Inferior parietal cortex (tissue), 1 donor: ENCODE measurements around the gene EIF4G1.

ENCODE experiments used
- DNase-seq: peaks from one replicate; pipeline ENCODE4 v3.0.0-alpha.2; 2016; ENCODE audit errors: extremely low spot score

EIF4G1 gene

DNA sequence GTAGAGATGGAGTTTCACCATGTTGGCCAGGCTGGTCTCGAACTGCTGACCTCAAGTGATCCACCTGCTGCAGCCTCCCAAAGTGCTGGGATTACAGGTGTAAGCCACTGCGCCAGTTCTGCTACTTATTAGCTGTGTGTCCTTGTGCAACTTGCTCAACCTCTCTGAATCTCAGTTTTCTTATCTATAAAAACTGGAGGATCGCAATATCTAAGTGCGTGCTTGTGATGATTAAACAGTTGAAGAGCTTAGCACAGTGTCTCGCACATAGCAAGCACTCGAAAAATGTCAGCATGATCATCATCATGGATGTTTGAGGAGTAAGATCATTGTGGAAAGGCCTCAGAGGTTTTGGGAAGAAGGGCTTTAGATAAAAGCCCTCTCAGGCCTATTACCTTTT, 36.2 kb downstream of the EIF4G1 start:
- DNase-seq: no peak

DNA sequence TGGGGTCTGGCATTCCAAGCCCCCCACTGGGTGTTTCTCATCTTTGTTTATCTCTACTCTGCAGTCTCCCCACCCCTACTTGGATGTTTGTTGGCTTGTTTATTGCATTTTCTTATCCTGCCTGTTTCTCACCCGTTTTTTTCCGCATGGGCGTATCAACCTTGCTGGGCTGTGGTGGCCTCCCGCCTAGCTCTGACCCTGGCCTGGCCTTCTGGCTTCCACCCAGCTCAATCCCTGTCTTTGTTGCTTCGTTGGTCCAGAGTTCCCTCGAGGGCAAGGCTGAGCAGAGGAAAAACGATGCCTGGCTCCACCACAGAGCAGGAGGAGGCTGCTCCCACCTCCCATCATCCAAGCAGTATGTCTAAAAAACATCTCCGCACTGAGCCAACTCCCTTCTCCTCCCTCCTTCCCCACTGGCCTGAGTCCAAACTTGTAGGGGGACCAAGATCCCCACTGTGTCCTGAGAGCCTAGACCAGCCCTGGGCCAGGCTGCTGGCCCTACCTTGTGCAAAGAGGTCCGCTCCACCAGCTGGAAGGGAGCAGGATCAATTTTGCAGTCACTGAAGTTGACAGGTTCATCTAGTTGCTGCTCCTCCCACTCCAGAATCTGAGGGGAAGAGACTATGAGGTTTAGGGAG, 37.2 kb downstream of the EIF4G1 start:
- no peak for DNase-seq

DNA sequence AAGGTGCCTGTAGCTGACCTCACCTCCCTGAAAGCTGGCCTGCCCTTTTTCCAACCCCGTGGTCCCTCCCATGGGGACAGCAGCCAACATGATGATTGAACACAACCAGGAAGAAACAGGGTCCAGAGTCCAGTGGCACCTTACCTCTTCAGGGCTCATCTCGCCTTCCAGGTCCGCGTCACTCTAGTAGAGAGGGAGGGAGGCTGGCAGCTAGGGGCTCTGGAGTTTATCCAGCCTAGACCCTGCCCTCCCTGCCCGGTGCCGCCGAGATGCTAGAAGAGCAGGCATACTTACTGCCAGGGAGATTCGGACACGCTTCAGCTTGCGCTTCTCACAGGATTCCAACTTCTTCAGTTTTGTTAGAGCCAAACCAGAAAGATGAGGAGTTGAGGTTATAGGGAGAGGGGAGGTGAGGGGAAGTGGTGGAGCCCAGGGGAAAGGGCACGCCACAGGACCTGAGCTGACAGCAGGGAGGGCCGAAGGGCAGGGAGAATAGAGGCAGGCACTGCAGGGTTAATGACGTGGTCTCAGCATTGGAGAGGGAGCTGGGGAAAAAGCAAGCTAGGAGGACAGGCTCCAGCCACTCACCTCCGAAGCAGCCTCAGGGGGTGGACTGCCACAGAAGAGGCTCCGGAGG, 37.9 kb downstream of the EIF4G1 start:
- DNase-seq: no peak

DNA sequence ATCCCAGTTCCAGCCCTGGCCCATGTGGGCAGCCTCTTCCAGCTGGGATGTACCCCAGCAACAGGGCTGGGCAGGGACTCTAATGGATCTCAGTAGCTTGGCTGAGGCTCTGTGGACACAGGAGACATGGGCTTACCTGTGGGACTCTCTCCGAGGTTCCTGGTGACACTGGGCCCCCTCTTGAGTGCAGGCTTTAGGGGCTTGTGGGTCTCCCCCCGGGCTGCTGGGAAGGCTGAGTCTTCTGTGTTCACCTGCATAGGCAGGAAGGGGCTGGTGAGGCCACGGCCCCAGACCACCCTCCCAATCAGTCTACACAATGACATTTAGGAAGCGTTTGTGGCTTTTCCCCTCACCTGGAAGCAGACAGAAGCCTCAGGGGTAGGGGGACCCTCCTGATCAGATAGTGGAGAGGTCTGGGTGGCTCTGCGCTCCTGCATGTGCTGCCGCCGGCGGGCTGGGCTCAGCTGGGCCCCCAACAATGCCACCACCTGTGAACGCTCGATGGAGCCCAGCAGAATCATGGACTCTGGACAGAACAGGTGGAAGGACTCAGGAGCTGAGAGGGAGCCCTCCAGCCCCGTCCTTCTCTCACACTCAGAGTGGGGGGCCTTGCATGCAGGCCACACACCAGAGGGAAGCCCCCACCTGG, 38.6 kb downstream of the EIF4G1 start:
- no peak for DNase-seq

DNA sequence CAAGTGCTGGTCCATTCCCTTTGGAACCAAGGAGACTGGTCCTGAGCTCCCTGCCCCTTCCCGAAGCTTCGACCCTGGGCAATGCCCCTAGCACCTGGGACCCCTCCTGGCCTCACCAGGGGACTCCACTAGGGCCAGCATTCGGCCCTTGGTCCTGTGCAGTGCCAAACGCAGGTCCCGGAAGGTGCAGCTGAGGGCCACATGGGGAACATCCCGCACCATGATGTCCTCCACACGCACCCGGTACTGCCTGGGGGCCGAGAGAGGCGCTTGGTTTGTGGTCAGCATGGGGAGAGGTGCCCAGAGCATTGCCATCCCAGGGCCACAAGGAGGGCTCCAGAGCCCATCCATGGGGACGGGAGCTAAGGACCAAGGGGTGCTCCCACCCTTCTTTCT, 39.1 kb downstream of the EIF4G1 start:
- no peak for DNase-seq

DNA sequence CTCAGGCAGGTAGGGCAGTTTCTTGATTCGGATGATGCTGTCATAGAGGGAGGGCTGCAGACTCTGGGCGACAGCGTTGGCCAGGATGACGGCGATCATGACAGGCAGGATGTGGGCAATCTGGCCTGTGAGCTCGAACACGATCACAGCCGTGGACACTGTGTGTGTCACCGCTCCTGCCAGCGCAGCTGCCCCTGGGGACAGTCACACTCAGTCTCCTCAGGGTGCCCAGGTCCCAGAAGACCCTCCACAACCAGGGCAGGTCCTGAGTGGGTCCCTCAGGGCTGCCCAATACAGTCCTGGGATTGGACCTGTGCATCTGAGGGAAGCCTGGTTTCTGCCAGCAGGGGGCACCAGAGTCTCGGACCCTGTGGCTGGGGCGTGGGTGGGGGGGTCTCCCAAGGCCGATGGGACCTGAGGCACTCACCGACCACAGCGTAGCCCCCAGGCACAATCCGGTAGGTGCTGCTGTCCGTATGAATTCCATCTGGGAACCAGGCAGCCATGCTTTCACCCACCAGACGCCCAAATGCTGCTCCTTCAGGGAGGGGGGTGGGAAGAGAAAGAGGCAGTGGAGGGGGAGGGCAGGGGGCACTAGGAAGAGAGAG, 39.8 kb downstream of the EIF4G1 start:
- no peak for DNase-seq

DNA sequence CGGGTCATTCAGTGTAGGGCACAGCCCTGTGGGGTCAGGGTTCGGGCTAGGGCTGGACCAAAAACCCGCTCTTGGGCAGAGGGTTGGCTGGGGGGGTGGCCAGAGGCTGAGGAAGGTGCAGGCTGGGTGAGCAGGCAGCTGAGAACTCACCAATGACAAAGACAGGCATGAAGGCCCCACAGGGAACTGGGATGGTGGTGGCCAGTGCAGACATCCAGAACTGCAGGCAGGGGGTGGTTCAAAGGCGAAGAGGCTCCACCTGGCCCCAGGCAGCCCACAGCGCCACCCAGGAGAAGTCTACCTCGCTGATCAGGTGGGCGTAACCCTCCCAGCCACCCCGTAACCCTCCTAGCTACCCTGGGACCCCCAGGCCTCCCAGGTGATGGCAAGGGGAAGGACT, 40.3 kb downstream of the EIF4G1 start:
- DNase-seq: no peak

DNA sequence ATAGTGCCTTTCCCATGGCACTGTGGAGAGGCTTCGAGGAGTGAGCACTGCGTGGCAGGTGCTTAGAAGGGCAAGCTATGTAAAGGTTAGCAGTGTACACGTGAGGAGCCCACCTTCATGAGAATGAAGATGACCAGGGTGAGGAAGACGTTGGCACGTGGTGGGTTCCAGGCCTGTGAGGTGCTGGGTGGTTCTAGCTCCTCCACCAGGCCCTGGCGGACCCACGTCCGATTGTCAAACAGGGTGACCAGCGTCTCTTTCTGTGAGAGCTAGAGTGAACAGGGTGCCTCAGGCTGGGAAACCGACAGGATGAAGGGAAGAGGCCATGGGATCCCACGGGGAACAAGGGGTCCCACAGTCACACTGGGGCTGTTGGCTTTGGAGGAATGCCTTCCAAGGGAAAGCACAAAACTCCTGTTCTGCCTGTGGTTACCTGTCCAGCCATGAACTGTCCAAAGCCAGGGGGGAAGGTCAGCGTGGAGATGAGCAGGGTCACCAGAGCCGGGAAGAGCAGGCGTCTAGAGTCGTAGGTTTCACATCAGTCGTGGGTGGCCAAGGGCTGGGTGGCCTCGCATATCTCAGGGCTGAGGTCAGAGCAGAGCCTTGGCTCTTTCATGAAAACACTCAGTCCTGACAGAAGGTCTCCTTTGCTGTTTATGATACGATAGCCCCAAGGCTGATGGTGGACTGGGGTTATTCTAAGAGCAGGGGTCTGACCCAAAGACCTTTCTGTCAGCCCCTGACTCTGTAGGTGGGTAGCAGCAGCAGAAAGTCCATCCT, 41.0 kb downstream of the EIF4G1 start:
- DNase-seq: no peak

DNA sequence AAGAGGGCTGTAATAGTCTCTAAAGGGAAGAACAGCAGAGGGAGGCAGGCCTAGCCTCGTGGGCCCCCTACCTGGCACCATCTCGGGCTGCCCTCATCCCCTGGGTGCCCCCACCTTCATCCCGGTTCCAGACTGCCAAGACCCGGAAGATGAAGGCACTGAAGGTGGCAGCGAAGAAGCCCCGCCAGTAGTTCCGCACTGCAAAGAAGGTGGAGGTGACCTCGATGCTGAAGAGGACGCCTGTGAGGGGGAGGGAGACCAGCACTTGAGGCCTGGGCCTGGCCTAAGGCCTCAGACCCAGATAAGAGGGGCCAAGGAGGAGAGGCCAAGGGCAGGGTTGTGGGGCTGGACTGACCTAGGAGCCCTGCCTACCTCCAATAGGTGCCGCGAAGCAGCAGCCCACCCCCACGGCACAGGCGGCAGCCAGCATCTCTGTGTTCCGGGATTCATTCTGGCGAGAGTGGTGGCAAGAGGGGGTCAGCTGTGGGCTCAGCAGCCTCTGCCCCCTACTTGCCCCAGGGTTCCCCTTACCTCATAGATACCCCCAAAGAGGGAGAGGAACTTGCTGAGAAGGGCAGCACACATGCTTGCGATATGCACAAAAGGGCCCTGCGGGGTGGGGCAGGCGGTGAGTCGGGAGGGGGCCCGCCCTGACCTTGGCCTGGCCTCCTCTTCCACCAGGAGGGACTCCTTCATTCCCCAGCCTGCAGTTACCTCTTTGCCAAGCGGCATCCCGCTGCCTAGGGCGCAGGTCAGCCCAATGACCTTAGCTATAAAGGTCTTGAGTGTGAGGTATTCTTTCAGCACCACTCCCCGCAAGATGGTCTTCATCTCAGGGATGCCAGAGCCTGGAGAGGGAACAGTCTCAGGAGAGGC, 43.1 kb downstream of the EIF4G1 start:
- no peak for DNase-seq

DNA sequence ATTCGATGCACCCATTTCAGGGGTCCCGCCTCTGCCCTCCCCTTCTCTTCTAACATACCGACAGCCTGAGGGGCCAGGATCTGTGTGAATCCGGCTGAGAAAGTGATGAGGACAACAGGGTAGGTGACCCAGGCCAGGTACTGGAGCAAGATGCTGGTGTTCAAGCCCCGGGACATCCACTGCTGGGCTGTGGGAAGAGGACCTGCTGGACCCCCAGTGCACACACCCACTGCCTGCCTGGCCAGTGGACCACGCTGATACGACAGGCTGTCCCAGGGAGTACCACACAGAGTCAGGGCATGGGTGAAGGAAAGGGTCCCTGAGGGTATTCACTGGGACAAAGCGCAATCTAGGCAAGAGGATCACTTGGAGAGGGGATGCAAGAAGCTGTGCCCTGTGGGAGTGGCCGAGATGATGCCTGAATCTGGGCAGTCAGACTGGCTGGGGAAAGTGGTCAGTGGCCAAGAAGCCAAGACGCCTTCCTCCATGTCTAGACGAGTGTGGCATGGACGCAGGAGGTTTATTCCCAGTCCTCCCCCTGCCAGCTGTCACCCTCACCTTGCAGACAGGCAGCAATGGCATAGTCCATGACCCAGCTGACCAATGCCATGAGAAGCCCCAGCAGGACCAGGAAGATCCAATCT, 43.8 kb downstream of the EIF4G1 start:
- DNase-seq: no peak

DNA sequence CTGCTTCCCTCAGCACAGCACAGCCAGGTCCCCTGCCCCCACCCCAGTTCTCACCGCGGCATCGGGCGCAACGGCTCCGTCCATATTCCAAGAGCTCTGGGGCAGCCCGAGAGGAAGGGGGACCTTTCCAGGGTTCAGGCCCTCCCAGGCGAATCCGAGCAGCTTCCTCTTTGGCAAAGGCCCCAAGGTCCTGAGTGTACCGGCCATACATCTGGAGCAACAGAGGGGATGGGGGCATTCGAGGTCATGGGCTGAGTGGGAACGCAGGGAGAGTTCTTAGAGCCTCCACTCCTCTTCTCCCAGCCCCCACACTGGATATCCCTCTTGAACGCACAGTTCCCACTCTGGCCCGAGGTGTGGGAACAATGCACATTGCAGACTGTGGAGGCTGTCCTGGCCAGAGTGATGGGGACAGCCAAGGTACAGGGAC, 44.5 kb downstream of the EIF4G1 start:
- DNase-seq: no peak

DNA sequence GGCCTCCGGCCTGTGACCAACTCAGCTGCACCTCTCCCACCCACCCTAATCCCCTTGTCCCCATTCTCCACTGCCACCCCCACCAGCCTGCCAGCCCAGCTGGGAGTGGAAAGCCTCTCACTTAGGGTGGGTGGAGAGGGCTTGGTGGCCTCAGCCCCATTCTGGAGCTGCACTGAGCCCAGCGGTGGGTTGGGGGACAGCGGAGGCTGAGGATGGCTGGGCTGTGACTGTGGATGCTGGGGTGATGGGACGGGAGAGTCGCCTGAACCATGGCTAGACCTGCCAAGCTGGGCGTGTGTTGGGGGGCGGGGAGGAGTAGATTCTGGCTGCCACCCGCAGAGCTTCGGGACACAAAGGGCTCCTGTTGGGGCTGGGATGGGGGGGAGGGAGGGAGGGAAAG, 45.2 kb downstream of the EIF4G1 start:
- no peak for DNase-seq

DNA sequence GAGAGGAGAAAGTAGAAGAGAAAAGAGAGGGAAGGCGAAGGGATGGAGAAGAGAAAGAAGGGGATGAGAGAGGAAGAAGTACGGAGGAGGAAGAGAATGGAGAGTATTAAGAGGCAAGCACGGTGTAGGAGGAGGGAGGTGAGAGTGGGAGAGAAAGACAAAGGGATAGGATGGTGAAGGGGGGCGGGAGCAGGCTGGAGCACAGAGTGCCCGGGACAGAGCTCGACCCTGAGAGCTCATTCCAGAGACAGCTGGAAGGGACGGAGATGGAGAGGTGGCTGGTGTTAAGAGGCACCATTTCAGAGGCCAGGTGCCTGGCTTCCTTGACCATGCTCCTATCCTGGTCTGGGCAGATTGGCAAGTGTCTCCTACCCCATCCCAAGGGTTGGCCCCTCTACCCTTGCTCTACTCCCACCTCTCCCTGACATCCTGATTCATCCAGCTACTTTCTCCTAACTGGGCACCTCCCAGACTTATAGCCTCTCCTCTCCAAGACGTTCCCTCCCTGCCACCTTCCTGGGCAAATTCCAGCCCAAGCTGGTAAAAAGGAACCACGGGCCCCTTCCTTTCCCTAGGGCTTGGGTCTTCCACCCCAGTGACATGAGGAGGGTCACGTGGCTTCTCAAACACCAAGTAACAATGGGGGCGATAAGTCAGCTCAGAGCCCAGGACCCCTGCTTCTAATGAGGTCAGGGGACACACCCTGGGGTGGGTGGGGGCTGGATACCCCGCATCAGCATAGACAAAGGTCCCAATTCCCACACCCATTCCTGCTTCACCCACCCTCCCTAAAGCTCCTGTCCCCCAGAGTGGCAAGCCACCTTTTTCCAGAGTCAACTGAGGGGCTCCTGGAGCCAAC, 45.9 kb downstream of the EIF4G1 start:
- DNase-seq: no peak

DNA sequence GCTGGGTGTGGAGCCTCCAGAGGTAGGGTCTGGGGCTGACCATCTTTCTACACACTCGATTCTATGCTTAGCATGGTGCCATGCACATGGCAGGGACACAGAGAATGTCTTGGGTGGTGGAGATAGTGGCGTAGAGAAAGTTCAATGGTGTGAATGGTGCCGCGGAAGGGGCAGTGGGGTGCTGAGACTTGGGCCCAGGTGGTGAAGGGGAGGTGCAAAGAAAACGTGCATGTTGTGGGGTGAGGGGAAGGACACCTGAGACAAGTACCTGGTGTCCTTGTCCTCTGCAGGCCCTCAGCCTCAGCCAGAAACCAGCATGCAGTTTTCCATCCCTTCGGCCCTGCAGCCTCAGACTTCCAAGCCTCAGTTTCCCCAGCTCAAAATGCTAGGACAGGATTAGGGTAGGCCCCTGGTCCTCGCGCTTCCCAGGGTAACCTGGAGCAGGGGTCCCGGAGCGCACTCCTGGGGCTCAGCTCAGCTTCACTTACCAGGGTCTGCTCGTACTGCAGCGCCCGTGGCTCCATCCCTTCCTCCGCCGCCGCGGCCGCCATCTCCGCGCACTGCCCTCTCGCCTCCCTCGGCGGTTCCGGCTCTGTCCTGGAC, 46.6 kb downstream of the EIF4G1 start:
- no peak for DNase-seq

DNA sequence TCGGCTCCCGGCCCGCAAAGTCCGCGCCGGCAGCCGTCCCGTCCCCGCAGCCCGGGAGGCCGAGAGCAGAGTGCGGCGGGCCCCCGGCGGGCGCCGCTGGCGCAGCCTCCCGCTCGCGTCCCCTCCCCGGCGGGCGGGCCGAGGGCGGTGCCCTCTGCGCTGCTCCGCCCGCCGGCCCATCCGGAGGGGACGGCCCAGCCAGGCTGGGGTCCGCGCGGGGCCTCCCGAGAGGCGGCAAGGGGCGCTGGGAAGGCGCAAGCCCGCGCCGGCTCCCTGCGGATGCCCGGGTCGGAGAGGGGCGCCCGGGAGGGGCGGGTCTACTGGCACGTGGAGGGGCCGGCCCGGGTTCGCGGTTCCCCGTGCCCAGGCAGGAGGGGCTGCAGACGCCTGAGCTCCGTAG, 47.1 kb downstream of the EIF4G1 start, which contains the start of the genes CLCN2 and POLR2H:
Gene CLCN2 (minus strand): TSS at position 74 of the 400 bp plus-strand sequence. CDS start 126 bp downstream, outside the sequence.
Gene POLR2H (plus strand): TSS at position 179 of the 400 bp plus-strand sequence. CDS start 1,783 bp downstream, outside the sequence.
- DNase-seq: peak; percentile 59

DNA sequence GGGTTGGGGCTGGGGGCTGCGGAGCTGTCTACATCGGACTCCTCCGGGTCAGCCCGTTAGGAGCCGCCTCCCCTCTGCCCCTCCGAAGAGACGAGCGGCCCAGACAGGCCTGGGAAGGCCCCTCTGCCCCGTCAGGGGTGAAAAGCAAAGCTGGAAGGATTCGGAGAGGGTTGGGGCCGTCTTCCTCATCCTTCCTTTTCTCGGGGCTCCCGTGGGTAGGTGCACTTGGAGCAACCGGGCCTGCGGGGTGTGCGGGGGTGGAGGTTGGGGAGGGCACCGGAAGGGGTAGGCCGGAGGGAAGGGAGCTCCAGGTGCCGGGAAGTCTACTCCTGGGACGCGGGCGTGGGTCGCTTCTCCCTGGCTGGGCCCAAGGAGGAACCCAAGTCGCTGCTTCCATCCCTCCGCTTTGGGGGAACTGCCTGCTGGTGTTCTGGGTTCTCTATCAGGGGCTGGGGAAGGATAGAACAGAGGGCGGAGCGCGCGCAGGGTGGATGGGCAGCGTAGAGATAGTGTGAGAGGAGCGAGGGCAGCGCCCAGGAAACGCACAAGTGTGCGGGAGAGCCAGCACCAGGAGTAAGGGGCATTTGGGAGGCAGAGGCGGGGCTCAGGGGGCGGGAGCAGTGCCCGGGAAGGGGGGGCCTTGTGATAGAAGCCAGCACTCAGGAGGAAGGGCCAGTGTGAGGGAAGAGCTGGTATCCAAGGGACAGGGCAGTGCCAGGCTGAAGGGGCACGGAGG, 47.7 kb downstream of the EIF4G1 start:
- DNase-seq: no peak

DNA sequence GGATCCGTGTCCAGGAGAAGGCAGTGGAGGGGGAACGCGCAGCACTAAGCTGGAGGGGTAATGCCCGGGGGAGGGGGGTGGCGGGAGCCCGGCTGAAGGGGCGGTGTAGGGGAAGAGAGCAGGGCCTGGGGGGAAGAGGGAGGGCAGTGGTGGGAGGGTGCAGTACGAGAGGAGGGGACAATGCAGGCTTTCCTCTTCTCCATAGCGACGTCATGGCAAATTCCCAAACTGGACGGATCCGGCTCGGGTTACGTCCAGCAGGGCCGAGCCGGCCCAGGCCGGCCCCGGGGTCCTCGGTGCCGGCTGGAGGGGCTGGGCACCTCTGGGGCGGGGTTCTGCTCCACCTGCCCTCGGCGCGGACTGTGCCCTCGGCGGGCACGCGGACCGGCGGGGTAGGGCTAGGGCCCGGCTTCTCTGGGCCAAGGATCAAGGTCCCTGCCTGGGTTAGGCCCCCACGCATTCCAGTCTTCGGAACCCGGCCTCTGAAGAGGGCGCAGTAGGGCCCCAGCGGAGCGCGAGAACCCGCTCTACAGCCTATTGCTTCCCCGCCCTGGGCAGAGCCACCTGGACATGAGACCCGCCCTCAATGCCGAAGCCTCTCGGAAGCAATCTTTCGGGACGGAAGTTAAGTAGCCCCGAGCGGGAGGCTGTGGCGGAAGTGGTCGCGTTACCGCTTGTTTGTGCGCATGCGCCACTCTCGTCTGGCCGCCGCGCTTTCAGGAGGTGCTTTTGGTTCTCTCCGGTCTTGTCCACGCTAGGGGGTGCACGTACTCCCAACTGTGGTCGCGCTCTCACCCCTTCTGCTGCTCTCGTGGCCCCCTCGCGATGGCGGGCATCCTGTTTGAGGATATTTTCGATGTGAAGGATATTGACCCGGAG, 48.5 kb downstream of the EIF4G1 start:
- DNase-seq: peak; percentile 96
